NCI-H748 (cell line): ENCODE results near the gene ZNF44.
A peak's percentile ranks its signal among the peaks of the same experiment; 100 is the strongest.

ENCODE experiments used
- DNase-seq: peaks from one replicate; lab custom pipeline; 2025; ENCODE audit not compliant: unreplicated experiment; lab: John Stamatoyannopoulos, UW

ZNF44 gene

GRCh38 chr19:12265921-12266704, 28.6 kb downstream of the ZNF44 start:
- DNase-seq = no peak

GRCh38 chr19:12261554-12261953, 33.1 kb downstream of the ZNF44 start:
- no peak for DNase-seq

GRCh38 chr19:12260861-12261260, 33.8 kb downstream of the ZNF44 start:
- DNase-seq = no peak

DNA sequence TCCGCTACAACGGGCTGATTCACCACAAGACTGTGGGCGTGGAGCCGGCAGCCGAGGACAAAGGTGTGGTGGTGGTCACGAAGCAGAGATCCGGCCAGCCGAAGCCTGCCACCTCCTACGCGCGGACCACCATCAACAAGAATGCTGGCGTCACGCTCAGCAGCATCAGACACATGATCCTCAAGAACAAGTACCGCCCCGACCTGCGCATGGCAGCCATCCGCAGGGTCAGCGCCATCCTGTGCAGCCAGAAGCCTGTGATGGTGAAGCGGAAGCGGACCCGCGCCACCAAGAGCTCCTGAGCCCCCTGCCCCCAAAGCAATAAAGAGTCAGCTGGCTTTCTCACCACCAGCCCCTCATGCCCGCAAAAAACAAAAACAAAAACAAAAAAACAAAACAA, 34.4 kb downstream of the ZNF44 start:
- DNase-seq = no peak

GRCh38 chr19:12255372-12255771, 39.3 kb downstream of the ZNF44 start:
- DNase-seq = no peak

DNA sequence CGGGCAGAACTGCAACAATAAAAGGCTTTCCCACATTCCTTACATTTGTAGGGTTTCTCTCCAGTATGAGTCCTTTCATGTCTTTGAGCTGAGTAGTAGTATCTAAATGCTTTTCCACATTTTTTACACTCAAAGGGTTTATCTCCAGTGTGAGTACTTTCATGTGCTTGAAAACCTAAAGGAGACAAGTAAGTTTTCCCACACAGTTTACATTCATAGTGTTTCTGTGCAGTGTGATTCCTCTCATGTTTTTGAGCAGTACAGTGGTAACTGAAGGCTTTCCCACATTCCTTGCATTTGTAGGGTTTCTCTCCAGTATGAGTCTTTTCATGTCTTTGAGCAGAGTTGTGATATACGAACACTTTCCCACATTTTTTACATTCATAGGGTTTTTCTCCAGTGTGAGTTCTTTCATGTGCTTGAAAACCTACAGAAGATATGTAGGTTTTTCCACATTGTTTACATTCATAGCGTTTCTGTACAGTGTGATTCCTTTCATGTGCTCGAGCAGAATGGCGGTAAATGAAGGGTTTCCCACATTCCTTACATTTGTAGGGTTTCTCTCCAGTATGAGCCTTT, 47.0 kb downstream of the ZNF44 start:
- no peak for DNase-seq

GRCh38 chr19:12244370-12244769, 50.3 kb downstream of the ZNF44 start:
- peak; percentile 0 for DNase-seq

- DNase-seq = no peak
Observed at GRCh38 chr19:12237143-12237839, 57.4 kb downstream of the ZNF44 start.

DNA sequence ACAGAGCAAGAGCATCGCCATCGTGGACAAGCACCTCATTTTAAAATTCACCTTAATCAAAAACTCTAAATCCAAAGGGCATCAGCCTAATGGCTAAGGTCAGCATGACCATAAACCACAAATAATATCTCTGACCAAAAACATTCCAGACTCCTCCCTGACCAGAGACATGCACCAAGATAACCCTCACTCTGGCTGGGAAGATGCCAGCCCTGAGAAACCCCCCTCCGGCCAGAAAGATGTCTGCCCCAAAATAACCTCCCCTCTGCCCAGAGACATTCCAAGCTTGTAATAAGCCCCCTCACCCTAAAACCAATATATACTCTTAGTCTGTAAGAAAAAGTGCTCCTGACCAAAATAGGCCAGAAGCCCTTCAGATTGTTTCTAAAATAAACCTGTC, 61.7 kb downstream of the ZNF44 start:
- DNase-seq = no peak

DNA sequence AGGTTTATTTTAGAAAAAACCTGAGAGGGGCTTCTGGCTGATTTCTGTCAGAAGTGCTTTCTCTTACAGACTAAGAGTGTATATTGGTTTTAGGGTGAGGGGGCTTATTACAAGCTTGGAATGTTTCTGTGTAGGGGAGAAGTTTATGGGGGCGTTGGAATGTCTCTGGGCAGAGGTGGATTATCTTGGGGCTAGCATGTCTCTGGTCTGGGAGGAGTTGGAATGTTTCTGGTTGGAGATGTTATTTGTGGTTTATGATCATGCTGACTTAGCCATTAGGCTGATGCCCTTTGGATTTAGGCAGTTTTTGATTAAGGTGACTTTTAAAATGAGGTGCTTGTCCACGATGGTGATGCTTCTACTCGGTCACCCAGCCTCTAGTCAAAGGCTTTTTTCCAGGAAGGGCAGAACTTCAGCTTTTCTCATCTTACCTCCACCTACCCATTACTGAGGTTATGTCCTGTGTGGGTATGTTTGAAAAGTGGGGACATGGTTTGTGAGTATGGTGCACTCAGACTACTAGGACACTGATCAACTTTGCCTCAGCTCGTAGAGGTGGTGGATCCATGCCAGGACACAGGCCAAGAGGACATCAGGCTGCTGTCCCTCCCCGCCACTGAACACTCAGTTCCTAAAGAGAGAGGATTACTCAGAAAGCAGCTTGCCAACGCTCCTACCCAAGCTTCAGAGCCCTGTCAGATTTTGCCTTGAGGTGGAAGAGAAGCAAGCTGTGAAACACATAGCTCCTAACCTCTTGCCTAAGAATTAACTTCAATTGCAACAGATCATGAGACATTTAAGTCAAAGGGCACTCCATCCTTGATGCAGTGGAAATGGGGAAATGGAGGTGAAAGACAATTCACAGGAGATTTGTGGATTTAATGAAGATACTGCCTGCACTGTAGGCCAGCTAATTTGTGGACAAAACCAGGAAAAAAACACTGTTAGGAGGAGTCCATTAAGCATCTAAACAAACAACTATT, 63.6 kb downstream of the ZNF44 start:
- DNase-seq = no peak

DNA sequence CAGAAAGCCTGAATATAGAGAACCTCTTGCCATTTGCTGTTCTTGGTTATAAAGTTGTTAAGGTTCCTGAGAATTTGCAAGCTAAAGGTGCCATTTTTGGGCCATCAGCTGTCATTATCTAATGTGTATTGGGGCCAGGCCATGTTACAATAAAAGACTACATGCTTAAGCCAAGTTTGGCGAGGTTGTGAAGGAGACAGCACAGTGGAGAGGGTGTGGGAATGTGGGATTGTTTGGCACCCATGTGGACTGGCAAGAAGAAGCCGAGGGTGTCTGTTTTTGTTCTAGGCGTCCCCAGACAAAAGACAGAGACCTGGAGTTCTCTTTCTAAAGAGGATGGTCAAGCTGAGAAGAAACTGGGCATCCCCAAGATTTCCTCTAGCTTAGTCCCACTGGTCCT, 64.7 kb downstream of the ZNF44 start:
- no peak for DNase-seq

GRCh38 chr19:12224676-12225075, 70.0 kb downstream of the ZNF44 start:
- DNase-seq = no peak

GRCh38 chr19:12222980-12223630, 71.6 kb downstream of the ZNF44 start:
- DNase-seq = no peak
